ENCODE measurements around the gene RSL24D1.
"Not testable (repeated sequence)": the region's sequence is repeated elsewhere in the genome, so short reads cannot be mapped to it uniquely, and the experiment has no call there.

RSL24D1 gene

GRCh38 chr15:55204464-55204863 is 7.7 kb upstream of the RSL24D1 start:
- no peak for DNase-seq (ENCODE audit: low spot score)

- DNase-seq (ENCODE audit: low spot score), result no peak
Observed at GRCh38 chr15:55202206-55202605, 5.5 kb upstream of the RSL24D1 start.

- DNase-seq (ENCODE audit: low spot score), result no peak
Observed at GRCh38 chr15:55198706-55199105, 2.0 kb upstream of the RSL24D1 start.

GRCh38 chr15:55197719-55198118 is 978 bp upstream of the RSL24D1 start:
- no peak for DNase-seq (ENCODE audit: low spot score)

GRCh38 chr15:55197362-55197705 is 593 bp upstream of the RSL24D1 start:
- DNase-seq (ENCODE audit: low spot score), result no peak

GRCh38 chr15:55195996-55196395 is 745 bp downstream of the RSL24D1 start:
- no peak for DNase-seq (ENCODE audit: low spot score)

- DNase-seq (ENCODE audit: low spot score), result no peak
Observed at GRCh38 chr15:55194256-55194655, 2.5 kb downstream of the RSL24D1 start.

GRCh38 chr15:55186331-55186730 is 10.4 kb downstream of the RSL24D1 start:
- no peak for DNase-seq (ENCODE audit: low spot score)

- no peak for DNase-seq (ENCODE audit: low spot score)
Observed at GRCh38 chr15:55183679-55184078, 13.1 kb downstream of the RSL24D1 start.

GRCh38 chr15:55179141-55179540 is 17.6 kb downstream of the RSL24D1 start:
- DNase-seq (ENCODE audit: low spot score), result no peak

- no peak for DNase-seq (ENCODE audit: low spot score)
Observed at GRCh38 chr15:55170361-55170760, 26.4 kb downstream of the RSL24D1 start.

GRCh38 chr15:55168350-55168974 is 28.3 kb downstream of the RSL24D1 start:
- DNase-seq (ENCODE audit: low spot score), result peak; percentile 79

GRCh38 chr15:55164284-55164683 is 32.5 kb downstream of the RSL24D1 start:
- DNase-seq (ENCODE audit: low spot score), result no peak

GRCh38 chr15:55151631-55152030 is 45.1 kb downstream of the RSL24D1 start:
- no peak for DNase-seq (ENCODE audit: low spot score)

GRCh38 chr15:55143132-55143531 is 53.6 kb downstream of the RSL24D1 start:
- DNase-seq (ENCODE audit: low spot score), result not testable (repeated sequence)

- no peak for DNase-seq (ENCODE audit: low spot score)
Observed at GRCh38 chr15:55133972-55134371, 62.8 kb downstream of the RSL24D1 start.

- DNase-seq (ENCODE audit: low spot score), result no peak
Observed at GRCh38 chr15:55132672-55133071, 64.1 kb downstream of the RSL24D1 start.
